Neural cell (in vitro differentiated cells): Measurements from ENCODE around the gene LRRC4.

Experiments
- EZH2 ChIP-seq: fragments of 200-600, 300-800 bp; shearing (Covaris generic), sonication (generic); IDR thresholded peaks from 2 replicates; pipeline ENCODE4 v1.6.1; 2014; ENCODE audit warnings: antibody characterized with exemption, low read length, borderline replicate concordance, mild to moderate bottlenecking; ENCODE audit not compliant: insufficient read depth, poor library complexity, severe bottlenecking
- TF ChIP-seq, protein P1 (sequence below): fragments of 450-650 bp; IDR thresholded peaks from 2 replicates; pipeline ENCODE4 v1.5.1; 2014; ENCODE audit warnings: antibody characterized with exemption, mild to moderate bottlenecking, moderate library complexity; ENCODE audit not compliant: poor library complexity, severe bottlenecking

DNA sequence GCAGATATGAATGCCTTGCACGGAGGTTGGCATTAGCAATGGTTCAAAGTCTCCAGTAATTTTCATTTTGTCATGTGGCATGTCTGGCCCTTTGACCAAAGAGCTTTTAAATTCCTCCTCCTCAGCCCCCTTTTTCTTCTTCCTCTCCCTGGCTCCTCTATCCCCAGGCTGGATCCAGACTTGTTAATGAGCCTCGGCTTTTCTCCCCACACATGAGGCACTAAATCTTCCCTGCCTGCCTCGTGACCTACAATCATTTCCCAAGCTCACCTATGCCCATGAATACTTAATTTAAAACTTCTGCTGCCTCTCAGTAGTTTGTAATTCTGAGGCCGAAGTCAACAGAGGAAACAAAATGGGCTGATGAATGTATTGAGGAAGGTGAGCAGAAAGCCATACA, 23.3 kb upstream of the LRRC4 start:
- TF ChIP-seq EZH2, result no peak
- TF ChIP-seq, protein P1, sequence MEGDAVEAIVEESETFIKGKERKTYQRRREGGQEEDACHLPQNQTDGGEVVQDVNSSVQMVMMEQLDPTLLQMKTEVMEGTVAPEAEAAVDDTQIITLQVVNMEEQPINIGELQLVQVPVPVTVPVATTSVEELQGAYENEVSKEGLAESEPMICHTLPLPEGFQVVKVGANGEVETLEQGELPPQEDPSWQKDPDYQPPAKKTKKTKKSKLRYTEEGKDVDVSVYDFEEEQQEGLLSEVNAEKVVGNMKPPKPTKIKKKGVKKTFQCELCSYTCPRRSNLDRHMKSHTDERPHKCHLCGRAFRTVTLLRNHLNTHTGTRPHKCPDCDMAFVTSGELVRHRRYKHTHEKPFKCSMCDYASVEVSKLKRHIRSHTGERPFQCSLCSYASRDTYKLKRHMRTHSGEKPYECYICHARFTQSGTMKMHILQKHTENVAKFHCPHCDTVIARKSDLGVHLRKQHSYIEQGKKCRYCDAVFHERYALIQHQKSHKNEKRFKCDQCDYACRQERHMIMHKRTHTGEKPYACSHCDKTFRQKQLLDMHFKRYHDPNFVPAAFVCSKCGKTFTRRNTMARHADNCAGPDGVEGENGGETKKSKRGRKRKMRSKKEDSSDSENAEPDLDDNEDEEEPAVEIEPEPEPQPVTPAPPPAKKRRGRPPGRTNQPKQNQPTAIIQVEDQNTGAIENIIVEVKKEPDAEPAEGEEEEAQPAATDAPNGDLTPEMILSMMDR, result no peak
